Common myeloid progenitor, CD34-positive (primary cell): ENCODE measurements around the gene PRKCH.
A peak's percentile ranks its signal among the peaks of the same experiment; 100 is the strongest.

ENCODE experiments used
- CTCF ChIA-PET: fragments of 350-600 bp; sonication (Branson Sonifier 250); formaldehyde crosslinking; loops from one replicate; lab custom pipeline; 2021; ENCODE audit warnings: antibody characterized with exemption; lab: Charles Lee
- POLR2A ChIA-PET: fragments of 350-600 bp; sonication (Branson Sonifier 250); formaldehyde crosslinking; loops from one replicate; lab custom pipeline; 2021; ENCODE audit warnings: antibody characterized with exemption; lab: Charles Lee
- DNase-seq, 3 donors: peaks; one replicate each; pipeline versions ENCODE4 v3.0.0 to v3.0.0-alpha.2; 2013
- H3K27ac ChIP-seq, 2 experiments: 1 replicate in 1 of 2; 2 replicates in 1 of 2; pipeline ENCODE4 v1.7.0; 2013; ENCODE audit warnings: inconsistent platforms in 2 of 2, low read length in 2 of 2, mild to moderate bottlenecking in 2 of 2, low read depth in 1 of 2, moderate library complexity in 1 of 2; ENCODE audit not compliant: severe bottlenecking in 2 of 2, insufficient read depth in 1 of 2, poor library complexity in 1 of 2
- H3K27me3 ChIP-seq, 5 experiments: replicated peaks in 2 of 5; 1 replicate in 3 of 5; 2 replicates in 2 of 5; pipeline versions ENCODE4 v1.6.1 to v1.7.0; 2013; ENCODE audit warnings: low read length in 4 of 5, mild to moderate bottlenecking in 2 of 5, moderate library complexity in 2 of 5, inconsistent platforms in 1 of 5; ENCODE audit not compliant: insufficient read depth in 5 of 5, control insufficient read depth in 4 of 5
- H3K36me3 ChIP-seq, 4 experiments: 1 replicate in 2 of 4; 2 replicates in 2 of 4; pipeline versions ENCODE4 v1.6.1 to v1.7.0; 2013; ENCODE audit warnings: low read length in 3 of 4, control low read depth in 1 of 4, mild to moderate bottlenecking in 1 of 4; ENCODE audit not compliant: control insufficient read depth in 4 of 4, insufficient read depth in 4 of 4
- H3K4me1 ChIP-seq, 4 experiments: 1 replicate in 3 of 4; 2 replicates in 1 of 4; pipeline versions ENCODE4 v1.6.1 to v1.7.1; 2013; ENCODE audit warnings: low read length in 3 of 4, mild to moderate bottlenecking in 3 of 4, control low read depth in 1 of 4, inconsistent platforms in 1 of 4, moderate library complexity in 1 of 4; ENCODE audit not compliant: control insufficient read depth in 4 of 4, insufficient read depth in 4 of 4; ENCODE audit errors: control extremely low read depth in 1 of 4
- H3K4me3 ChIP-seq, 7 experiments: 1 replicate in 4 of 7; 2 replicates in 3 of 7; pipeline versions ENCODE4 v1.5.1 to v1.7.0; 2013; ENCODE audit warnings: mild to moderate bottlenecking in 7 of 7, low read length in 6 of 7, moderate library complexity in 6 of 7, inconsistent platforms in 2 of 7, low read depth in 2 of 7, control low read depth in 1 of 7; ENCODE audit not compliant: insufficient read depth in 4 of 7, control insufficient read depth in 1 of 7; ENCODE audit errors: extremely low read depth in 1 of 7
- H3K9me3 ChIP-seq, 5 experiments: 1 replicate in 4 of 5; 2 replicates in 1 of 5; pipeline versions ENCODE4 v1.6.1 to v1.7.1; 2013; ENCODE audit warnings: low read length in 4 of 5, mild to moderate bottlenecking in 2 of 5, inconsistent platforms in 1 of 5, low read depth in 1 of 5, moderate library complexity in 1 of 5; ENCODE audit not compliant: control insufficient read depth in 4 of 5, insufficient read depth in 2 of 5; ENCODE audit errors: control extremely low read depth in 1 of 5
- WGBS: methylation state at CpG from one replicate; pipeline ENCODE4 v1.1.5; 2013; ENCODE audit not compliant: insufficient coverage; 5-methylcytosine and 5-hydroxymethylcytosine counted together

PRKCH gene

DNA sequence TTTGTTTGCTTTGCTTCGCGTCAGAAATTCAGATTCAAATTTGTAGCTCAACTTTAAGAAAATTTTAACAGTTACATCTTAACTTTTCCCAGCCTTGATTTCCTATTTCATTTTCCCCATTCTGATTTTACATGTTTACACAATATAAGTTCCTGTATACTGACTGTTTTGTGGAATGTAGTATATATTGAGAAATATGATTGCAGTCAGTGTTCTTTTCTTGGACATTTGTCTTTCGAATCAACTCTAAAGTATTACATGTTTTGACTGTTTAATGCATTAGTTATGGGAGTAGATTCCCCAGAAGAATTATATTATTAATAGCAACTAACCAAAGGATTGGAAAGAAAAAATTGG, 48.1 kb downstream of the PRKCH start:
- peaks cover 0 to 27% (median 9%) of the 10 kb centered on the region in 4 experiments for H3K4me1 ChIP-seq
- no peak for DNase-seq
- H3K4me3 ChIP-seq: no peak overlapping the region
- WGBS: no CpG with 5 or more reads among the region's 3 CpGs
- H3K9me3 ChIP-seq: peaks cover 0 to 16% (median 11%) of the 10 kb centered on the region in 5 experiments
- CTCF ChIA-PET: interaction anchor here (1.0 kb wide), 1 partner anchor 16 kb away, joined by 5 read pairs; no protein-coding TSS in a partner anchor
- POLR2A ChIA-PET: no interaction called here
- no peak overlapping the region for H3K27ac ChIP-seq
- H3K36me3 ChIP-seq: peaks cover 0 to 10% (median 0%) of the 10 kb centered on the region in 4 experiments
- no peaks in the 10 kb centered on the region for H3K27me3 ChIP-seq

DNA sequence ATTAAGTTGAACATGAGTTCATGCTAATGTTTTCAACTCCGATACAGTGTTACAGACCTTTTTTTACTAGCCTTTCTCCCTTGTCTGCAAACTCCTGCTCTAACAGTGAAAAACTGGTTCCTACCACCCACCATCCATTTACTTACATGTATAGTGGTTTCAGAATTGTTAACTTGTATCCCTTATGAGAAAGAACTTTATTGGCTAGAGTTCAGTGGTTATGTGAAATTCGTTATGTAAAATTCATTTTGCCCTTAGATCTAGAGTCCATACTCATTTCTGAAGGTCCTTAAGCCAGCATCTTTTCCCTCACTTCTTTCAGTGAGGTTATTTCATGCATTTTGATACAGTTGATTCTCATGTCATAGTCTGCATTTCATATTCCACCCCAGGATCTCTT, 51.0 kb downstream of the PRKCH start:
- ChIA-PET POLR2A (no interaction called here), CTCF (no interaction called here)
- Histone ChIP-seq H3K27ac (no peak overlapping the region), H3K27me3 (no peaks in the 10 kb centered on the region), H3K4me3 (no peak overlapping the region), H3K36me3 (peaks cover 0 to 23% (median 3%) of the 10 kb centered on the region in 4 experiments), H3K4me1 (peaks cover 0 to 14% (median 4%) of the 10 kb centered on the region in 4 experiments), H3K9me3 (peaks cover 0 to 35% (median 24%) of the 10 kb centered on the region in 5 experiments)
- no peak for DNase-seq
- WGBS: no CpG with 5 or more reads among the region's 2 CpGs

DNA sequence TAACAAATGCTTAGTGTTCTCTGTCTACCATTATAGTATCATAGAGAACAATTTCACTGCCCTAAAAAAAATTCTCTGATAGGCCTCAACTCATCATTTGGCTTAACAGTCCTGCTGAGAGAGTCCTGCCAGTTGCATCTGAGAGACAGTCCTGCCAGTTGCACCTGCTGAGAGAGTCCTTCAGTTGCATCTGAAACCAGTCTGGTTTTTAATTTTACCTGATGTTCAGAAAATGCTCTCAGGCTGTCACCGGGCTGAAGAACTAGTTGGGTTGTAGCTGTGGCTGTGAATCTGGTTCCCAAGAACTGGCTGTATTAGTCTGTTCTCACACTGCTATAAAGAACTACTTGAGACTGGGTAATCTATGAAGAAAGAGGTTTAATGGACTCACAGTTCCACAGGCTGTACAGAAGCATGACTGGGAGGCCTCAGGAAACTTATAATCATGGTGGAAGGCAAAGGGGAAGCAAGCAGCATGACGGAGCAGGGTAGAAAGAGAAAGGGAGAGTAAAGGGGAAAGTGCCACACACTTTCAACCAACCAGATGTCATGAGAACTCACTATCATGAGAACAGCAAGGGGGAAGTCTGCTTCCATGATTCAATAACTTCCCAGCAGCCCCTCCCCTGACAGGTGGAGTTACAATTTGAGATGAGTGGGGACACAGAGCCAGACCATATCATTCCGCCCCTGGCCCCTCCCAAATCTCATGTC, 51.6 kb downstream of the PRKCH start:
- POLR2A ChIA-PET: no interaction called here
- Histone ChIP-seq H3K4me3 (no peak overlapping the region), H3K9me3 (peaks cover 0 to 35% (median 24%) of the 10 kb centered on the region in 5 experiments), H3K4me1 (peaks cover 0 to 12% (median 3%) of the 10 kb centered on the region in 4 experiments), H3K27me3 (no peaks in the 10 kb centered on the region), H3K36me3 (peaks cover 0 to 23% (median 3%) of the 10 kb centered on the region in 4 experiments), H3K27ac (no peak overlapping the region)
- 88% methylated on average over 2 of the region's 3 CpGs for WGBS
- no peak for DNase-seq
- CTCF ChIA-PET: no interaction called here

DNA sequence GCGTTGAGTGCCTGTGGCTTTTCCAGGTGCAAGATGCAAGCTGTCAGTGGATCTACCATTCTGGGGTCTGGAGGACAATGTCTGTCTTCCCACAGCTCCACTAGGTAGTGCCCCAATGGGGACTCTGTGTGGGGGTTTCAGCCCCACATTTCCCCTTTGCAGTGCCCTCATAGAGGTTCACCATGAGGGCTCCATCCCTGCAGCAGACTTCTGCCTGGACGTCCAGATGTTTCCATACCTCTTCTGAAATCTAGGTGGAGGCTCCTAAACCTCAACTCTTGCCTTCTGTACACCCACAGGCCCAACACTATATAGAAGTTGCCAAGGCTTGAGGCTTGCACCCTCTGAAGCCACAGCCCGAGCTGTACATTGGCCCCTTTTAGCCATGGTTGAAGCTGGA, 52.9 kb downstream of the PRKCH start:
- 100% methylated on average over 3 of the region's 3 CpGs for WGBS
- DNase-seq: peak in 2 of 3 donors; percentile 28 to 39
- Histone ChIP-seq H3K27ac (no peak overlapping the region), H3K4me3 (no peak overlapping the region), H3K9me3 (peaks cover 0 to 35% (median 24%) of the 10 kb centered on the region in 5 experiments), H3K36me3 (peaks cover 0 to 23% (median 3%) of the 10 kb centered on the region in 4 experiments), H3K27me3 (no peaks in the 10 kb centered on the region), H3K4me1 (peaks cover 0 to 8% (median 0%) of the 10 kb centered on the region in 4 experiments)
- ChIA-PET POLR2A (interaction anchor here (0.6 kb wide), 1 partner anchor 86 kb away, joined by 3 read pairs; no protein-coding TSS in a partner anchor), CTCF (no interaction called here)

DNA sequence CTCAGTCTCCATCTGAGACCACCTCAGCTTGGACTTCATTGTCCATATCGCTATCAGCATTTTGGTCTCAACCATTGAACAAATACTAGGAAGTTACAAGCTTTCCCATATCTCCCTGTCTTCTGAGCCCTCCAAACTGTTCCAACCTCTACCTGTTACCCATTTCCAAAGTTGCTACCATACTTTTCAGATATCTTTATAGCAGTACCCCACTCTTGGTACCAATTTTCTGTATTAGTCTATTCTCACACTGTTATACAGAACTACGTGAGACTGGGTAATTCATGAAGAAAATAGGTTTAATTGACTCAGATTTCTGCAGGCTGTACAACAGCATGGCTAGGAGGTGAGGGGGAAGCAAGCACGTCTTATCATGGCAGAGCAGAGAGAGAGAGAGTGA, 53.8 kb downstream of the PRKCH start:
- H3K27me3 ChIP-seq: no peaks in the 10 kb centered on the region

DNA sequence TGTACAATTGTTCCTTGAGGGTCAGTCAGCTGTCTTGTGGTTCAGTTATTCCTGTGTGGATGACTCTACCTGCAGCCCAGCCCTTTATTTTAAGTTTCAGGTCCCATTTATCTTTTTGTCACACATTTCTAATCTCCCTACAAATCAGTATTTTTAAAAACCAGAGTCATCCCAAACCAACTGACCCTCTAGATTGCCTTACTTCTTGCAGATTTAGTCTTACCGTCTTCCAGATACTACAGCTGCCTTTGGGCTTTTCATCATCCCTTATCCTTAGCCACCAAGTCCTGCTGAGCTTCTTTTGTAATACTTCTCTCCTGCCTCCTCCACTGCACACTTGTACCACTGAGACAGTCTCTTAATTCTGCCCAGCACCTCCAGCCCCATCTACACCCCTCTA, 54.9 kb downstream of the PRKCH start:
- ChIA-PET POLR2A (no interaction called here), CTCF (interaction anchor here (1.0 to 2.1 kb wide), 4 partner anchors 9 to 32 kb away, joined by 3 to 8 read pairs (median 5); no protein-coding TSS in a partner anchor)
- no peak overlapping the region for H3K4me3 ChIP-seq
- H3K27me3 ChIP-seq: no peaks in the 10 kb centered on the region
- H3K4me1 ChIP-seq: peaks cover 0 to 3% (median 0%) of the 10 kb centered on the region in 4 experiments
- peaks cover 0 to 35% (median 24%) of the 10 kb centered on the region in 5 experiments for H3K9me3 ChIP-seq
- H3K27ac ChIP-seq: no peak overlapping the region
- peaks cover 0 to 23% (median 3%) of the 10 kb centered on the region in 4 experiments for H3K36me3 ChIP-seq
- DNase-seq: no peak
- WGBS: 100% methylated on average over 1 of the region's 1 CpG

More for the DNA sequence above, 53.8 kb downstream of the PRKCH start:
- no peak overlapping the region for H3K27ac ChIP-seq
- H3K4me3 ChIP-seq: no peak overlapping the region
- H3K4me1 ChIP-seq: peaks cover 0 to 8% (median 0%) of the 10 kb centered on the region in 4 experiments
- CTCF ChIA-PET: interaction anchor here (2.1 kb wide), 1 partner anchor 18 kb away, joined by 6 read pairs; no protein-coding TSS in a partner anchor
- POLR2A ChIA-PET: no interaction called here
- H3K9me3 ChIP-seq: peaks cover 0 to 35% (median 24%) of the 10 kb centered on the region in 5 experiments
- DNase-seq: no peak
- peaks cover 0 to 23% (median 3%) of the 10 kb centered on the region in 4 experiments for H3K36me3 ChIP-seq
- 100% methylated on average over 1 of the region's 3 CpGs for WGBS

DNA sequence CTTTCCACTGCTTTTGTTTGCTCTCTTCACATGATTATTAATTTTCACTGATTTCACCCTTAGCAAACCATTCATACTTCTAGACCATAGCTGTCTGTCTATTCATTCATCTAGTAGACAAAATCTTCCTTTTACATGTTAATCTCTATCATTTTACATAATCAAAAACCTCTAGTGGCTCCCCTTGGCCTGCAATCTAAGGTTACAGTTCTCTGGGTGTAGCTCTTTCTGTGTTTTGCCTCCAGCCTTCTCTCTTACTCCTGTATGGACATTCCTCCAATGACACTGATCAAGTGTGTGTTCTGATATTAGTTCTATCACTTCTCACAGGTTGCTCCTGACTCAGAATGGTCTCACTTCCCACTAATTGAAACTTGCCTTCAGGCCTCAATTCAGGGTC, 56.4 kb downstream of the PRKCH start:
- peaks cover 0 to 35% (median 24%) of the 10 kb centered on the region in 5 experiments for H3K9me3 ChIP-seq
- no peak overlapping the region for H3K4me3 ChIP-seq
- H3K4me1 ChIP-seq: no peaks in the 10 kb centered on the region
- H3K27me3 ChIP-seq: no peaks in the 10 kb centered on the region
- CTCF ChIA-PET: interaction anchor here (0.8 to 2.0 kb wide), 4 partner anchors 11 to 34 kb away, joined by 3 to 5 read pairs (median 3); no protein-coding TSS in a partner anchor
- POLR2A ChIA-PET: interaction anchor here (0.6 kb wide), 1 partner anchor 30 kb away, joined by 4 read pairs; no protein-coding TSS in a partner anchor
- H3K36me3 ChIP-seq: peaks cover 0 to 23% (median 3%) of the 10 kb centered on the region in 4 experiments
- H3K27ac ChIP-seq: no peak overlapping the region
- no peak for DNase-seq
